SU-DHL-6 (cell line): Measurements from ENCODE around the gene CDK6.

Experiments used
- H2AFZ ChIP-seq: fragments of 200-600 bp; sonication (generic); 2 replicates; pipeline ENCODE4 v1.6.1; 2014; ENCODE audit warnings: low read depth, mild to moderate bottlenecking, moderate library complexity, mixed read lengths, antibody characterized with exemption, low read length; ENCODE audit not compliant: severe bottlenecking
- H3F3A ChIP-seq: fragments of 200-600 bp; shearing (Covaris generic); 2 replicates; pipeline ENCODE4 v1.6.0; 2016; ENCODE audit warnings: antibody characterized with exemption, mild to moderate bottlenecking; ENCODE audit not compliant: insufficient read depth
- H3K27ac ChIP-seq: fragments of 200-600 bp; sonication (generic); 2 replicates; pipeline ENCODE4 v1.5.1; 2016; ENCODE audit warnings: low read depth, mild to moderate bottlenecking, low read length, moderate library complexity, mixed read lengths
- H3K27me3 ChIP-seq: fragments of 200-600 bp; sonication (generic), shearing (Covaris generic); 2 replicates; pipeline ENCODE4 v1.6.0; 2014; ENCODE audit warnings: mild to moderate bottlenecking, low read length
- H3K36me3 ChIP-seq: fragments of 200-600 bp; sonication (generic); 2 replicates; pipeline ENCODE4 v1.6.1; 2014; ENCODE audit warnings: mild to moderate bottlenecking, low read length, mixed read lengths
- H3K4me2 ChIP-seq: fragments of 300-600, 200-600 bp; shearing (Covaris generic), sonication (generic); 2 replicates; pipeline ENCODE4 v1.6.0; 2014; ENCODE audit warnings: low read length, low read depth, mild to moderate bottlenecking; ENCODE audit not compliant: poor library complexity, severe bottlenecking
- H3K4me3 ChIP-seq: fragments of 200-600 bp; sonication (generic); 2 replicates; pipeline ENCODE4 v1.5.1; 2014; ENCODE audit warnings: antibody characterized with exemption, low read length, mild to moderate bottlenecking, mixed read lengths; ENCODE audit not compliant: insufficient read depth, poor library complexity, severe bottlenecking
- H3K79me2 ChIP-seq: fragments of 200-600 bp; sonication (generic); 2 replicates; pipeline ENCODE4 v1.6.1; 2014; ENCODE audit warnings: mild to moderate bottlenecking, low read length, moderate library complexity; ENCODE audit not compliant: insufficient read depth
- H3K9ac ChIP-seq: fragments of 200-600 bp; sonication (generic); 2 replicates; pipeline ENCODE4 v1.7.0; 2014; ENCODE audit warnings: mild to moderate bottlenecking, low read length
- H3K9me2 ChIP-seq: fragments of 200-600 bp; sonication (generic); replicated peaks from 2 replicates; pipeline ENCODE4 v1.6.1; 2014; ENCODE audit warnings: low read length; ENCODE audit not compliant: insufficient read depth
- H3K9me3 ChIP-seq: fragments of 200-600 bp; sonication (generic); 2 replicates; pipeline ENCODE4 v1.6.1; 2014; ENCODE audit warnings: low read length, mixed read lengths; ENCODE audit not compliant: insufficient read depth
- H4K20me1 ChIP-seq: fragments of 200-600 bp; sonication (generic); 2 replicates; pipeline ENCODE4 v1.6.1; 2014; ENCODE audit warnings: low read depth, mild to moderate bottlenecking, antibody characterized with exemption, low read length, moderate library complexity, mixed read lengths
- CTCF ChIP-seq: fragments of 200-600 bp; sonication (generic); IDR thresholded peaks from one replicate; pipeline ENCODE4 v1.5.1; 2017; ENCODE audit warnings: antibody characterized with exemption, mild to moderate bottlenecking, low read length, moderate library complexity; ENCODE audit not compliant: insufficient read depth, poor library complexity, severe bottlenecking
- EZH2phosphoT487 ChIP-seq: fragments of 200-600 bp; sonication (generic), shearing (Covaris generic); conservative IDR thresholded peaks from 2 replicates; pipeline ENCODE4 v1.6.1; 2018; ENCODE audit warnings: mild to moderate bottlenecking, antibody characterized with exemption, low read length, moderate library complexity, mixed read lengths

Gene CDK6

GRCh38 chr7:92699966-92700514, 136.3 kb downstream of the CDK6 start:
- Histone ChIP-seq H4K20me1 (no peaks in the 10 kb centered on the region), H3K4me2 (no peak overlapping the region), H3K9me3 (no peaks in the 10 kb centered on the region), H3K27me3 (no peaks in the 10 kb centered on the region), H3K4me3 (no peak overlapping the region), H3K9ac (no peak overlapping the region), H3K27ac (no peak overlapping the region), H3K9me2 (no peaks in the 10 kb centered on the region), H3K79me2 (no peaks in the 10 kb centered on the region), H3K36me3 (no peaks in the 10 kb centered on the region), H3F3A (no peaks in the 10 kb centered on the region), H2AFZ (no peak overlapping the region)
- TF ChIP-seq CTCF (no peak), EZH2phosphoT487 (no peak)

GRCh38 chr7:92699560-92699959, 136.8 kb downstream of the CDK6 start:
- H3K9ac ChIP-seq, result no peak overlapping the region
- H2AFZ ChIP-seq, result no peak overlapping the region
- H3K36me3 ChIP-seq, result no peaks in the 10 kb centered on the region
- no peak overlapping the region for H3K4me3 ChIP-seq
- H3K79me2 ChIP-seq, result no peaks in the 10 kb centered on the region
- H3K9me2 ChIP-seq, result no peaks in the 10 kb centered on the region
- no peaks in the 10 kb centered on the region for H4K20me1 ChIP-seq
- H3K9me3 ChIP-seq, result no peaks in the 10 kb centered on the region
- no peaks in the 10 kb centered on the region for H3K27me3 ChIP-seq
- no peak overlapping the region for H3K27ac ChIP-seq
- H3F3A ChIP-seq, result no peaks in the 10 kb centered on the region
- no peak overlapping the region for H3K4me2 ChIP-seq
- TF ChIP-seq EZH2phosphoT487 (no peak), CTCF (no peak)

GRCh38 chr7:92698237-92698841, 138.0 kb downstream of the CDK6 start:
- Histone ChIP-seq H3K27ac (no peak overlapping the region), H2AFZ (no peak overlapping the region), H3K4me3 (no peak overlapping the region), H3K4me2 (no peak overlapping the region), H3K27me3 (no peaks in the 10 kb centered on the region), H3K36me3 (no peaks in the 10 kb centered on the region), H3K79me2 (no peaks in the 10 kb centered on the region), H3K9me3 (no peaks in the 10 kb centered on the region), H3F3A (no peaks in the 10 kb centered on the region), H3K9me2 (no peaks in the 10 kb centered on the region), H3K9ac (no peak overlapping the region), H4K20me1 (no peaks in the 10 kb centered on the region)
- TF ChIP-seq CTCF, result no peak
- TF ChIP-seq EZH2phosphoT487, result no peak
